Trophoblast cell (in vitro differentiated cells and primary cell): ENCODE results near the gene PTPRT.

ENCODE experiments used
- DNase-seq, 2 donors: peaks; one replicate each; pipeline ENCODE4 v3.0.0-alpha.2; 2016
- H2AFZ ChIP-seq: 2 replicates; pipeline ENCODE4 v1.6.1; 2013; ENCODE audit warnings: low read length, moderate library complexity, mild to moderate bottlenecking; ENCODE audit not compliant: insufficient read depth, poor library complexity
- H2AK5ac ChIP-seq: 2 replicates; pipeline ENCODE4 v1.6.1; 2013; ENCODE audit warnings: mild to moderate bottlenecking, low read length
- H2BK120ac ChIP-seq: 2 replicates; pipeline ENCODE4 v1.6.1; 2013; ENCODE audit warnings: low read length, mild to moderate bottlenecking, moderate library complexity; ENCODE audit not compliant: insufficient read depth, poor library complexity
- H2BK12ac ChIP-seq: 2 replicates; pipeline ENCODE4 v1.6.1; 2013; ENCODE audit warnings: mild to moderate bottlenecking, low read length, moderate library complexity
- H2BK5ac ChIP-seq: 2 replicates; pipeline ENCODE4 v1.6.1; 2013; ENCODE audit warnings: low read length, low read depth, moderate library complexity, mild to moderate bottlenecking; ENCODE audit not compliant: poor library complexity
- H3K14ac ChIP-seq: 2 replicates; pipeline ENCODE4 v1.6.1; 2013; ENCODE audit warnings: mild to moderate bottlenecking, low read length
- H3K18ac ChIP-seq: 2 replicates; pipeline ENCODE4 v1.6.1; 2013; ENCODE audit warnings: mild to moderate bottlenecking, low read length
- H3K23ac ChIP-seq: 2 replicates; pipeline ENCODE4 v1.6.1; 2013; ENCODE audit warnings: low read length
- H3K27ac ChIP-seq: 2 replicates; pipeline ENCODE4 v1.5.1; 2013; ENCODE audit warnings: low read depth, mild to moderate bottlenecking, inconsistent platforms, low read length, moderate library complexity
- H3K27me3 ChIP-seq: 2 replicates; pipeline ENCODE4 v1.6.1; 2013; ENCODE audit warnings: inconsistent platforms, mild to moderate bottlenecking, low read length, moderate library complexity; ENCODE audit not compliant: insufficient read depth
- H3K36me3 ChIP-seq, 2 experiments: 1 replicate in 1 of 2; 2 replicates in 1 of 2; pipeline ENCODE4 v1.6.1; 2013; ENCODE audit warnings: low read length in 2 of 2, mild to moderate bottlenecking in 2 of 2, moderate library complexity in 1 of 2; ENCODE audit not compliant: insufficient read depth in 2 of 2, control insufficient read depth in 1 of 2
- H3K4ac ChIP-seq: 2 replicates; pipeline ENCODE4 v1.6.1; 2013; ENCODE audit warnings: low read depth, mild to moderate bottlenecking, low read length, moderate library complexity
- H3K4me1 ChIP-seq, 2 experiments: 1 replicate in 1 of 2; 2 replicates in 1 of 2; pipeline ENCODE4 v1.6.1; 2013; ENCODE audit warnings: low read length in 2 of 2, mild to moderate bottlenecking in 2 of 2, moderate library complexity in 1 of 2; ENCODE audit not compliant: insufficient read depth in 2 of 2, control insufficient read depth in 1 of 2
- H3K4me2 ChIP-seq: 2 replicates; pipeline ENCODE4 v1.6.1; 2013; ENCODE audit warnings: inconsistent platforms, mild to moderate bottlenecking, low read length, moderate library complexity
- H3K4me3 ChIP-seq: 2 replicates; pipeline ENCODE4 v1.5.1; 2013; ENCODE audit warnings: mild to moderate bottlenecking, low read depth, low read length, inconsistent platforms
- H3K79me1 ChIP-seq: one replicate; pipeline ENCODE4 v1.6.1; 2013; ENCODE audit warnings: low read length
- H3K79me2 ChIP-seq: 2 replicates; pipeline ENCODE4 v1.6.1; 2013; ENCODE audit warnings: low read length, mild to moderate bottlenecking; ENCODE audit not compliant: control insufficient read depth, insufficient read depth, poor library complexity
- H3K9ac ChIP-seq: 2 replicates; pipeline ENCODE4 v1.6.1; 2013; ENCODE audit warnings: mild to moderate bottlenecking, low read length
- H3K9me3 ChIP-seq: 2 replicates; pipeline ENCODE4 v1.6.1; 2013; ENCODE audit warnings: low read depth, mild to moderate bottlenecking, control low read depth, inconsistent platforms, low read length; ENCODE audit not compliant: insufficient read depth
- H4K12ac ChIP-seq: 2 replicates; pipeline ENCODE4 v1.6.1; 2013; ENCODE audit warnings: low read depth, mild to moderate bottlenecking, low read length, moderate library complexity
- H4K8ac ChIP-seq: 2 replicates; pipeline ENCODE4 v1.6.1; 2013; ENCODE audit warnings: low read depth, mild to moderate bottlenecking, low read length, moderate library complexity
- H4K91ac ChIP-seq: one replicate; pipeline ENCODE4 v1.6.1; 2013; ENCODE audit warnings: low read depth, mild to moderate bottlenecking, low read length, moderate library complexity
- WGBS: extraction: QIAGEN DNeasy Blood & Tissue Kit; methylation state at CpG from one replicate; pipeline ENCODE4 v1.1.7; 2013; ENCODE audit warnings: missing lambda C conversion rate; ENCODE audit not compliant: insufficient read length, insufficient coverage; ENCODE audit errors: extremely low coverage; 5-methylcytosine and 5-hydroxymethylcytosine counted together

Gene PTPRT

DNA sequence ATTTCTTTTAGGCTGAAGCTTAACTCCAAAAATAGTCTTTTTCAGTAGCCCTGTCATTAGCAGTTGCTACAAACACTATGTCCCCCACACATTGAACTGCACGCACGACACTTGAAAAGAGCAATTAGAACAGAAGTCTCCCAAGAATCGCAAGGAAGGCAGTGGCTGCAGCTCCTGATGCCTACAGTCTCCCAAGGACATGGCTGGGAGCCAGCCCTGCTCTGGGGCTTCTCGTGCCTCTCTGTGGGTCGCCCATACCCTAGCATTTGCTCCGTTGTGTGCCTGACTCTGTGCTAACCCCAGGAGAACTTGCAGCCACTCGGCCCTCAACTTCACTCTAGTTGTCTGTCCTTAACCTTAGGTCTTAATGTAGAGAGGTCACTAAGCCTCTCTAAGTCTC, 454.2 kb downstream of the PTPRT start:
- Histone ChIP-seq H3K9ac (no peak overlapping the region), H3K4me3 (no peak overlapping the region), H4K91ac (no peak overlapping the region), H2BK120ac (no peak overlapping the region), H3K23ac (no peak overlapping the region), H3K36me3 (no peaks in the 10 kb centered on the region), H3K27me3 (no peaks in the 10 kb centered on the region), H4K12ac (no peak overlapping the region), H2AK5ac (no peak overlapping the region), H3K4me1 (no peaks in the 10 kb centered on the region), H3K4ac (no peak overlapping the region), H3K18ac (no peak overlapping the region), H3K9me3 (peaks cover 2% of the 10 kb centered on the region), H3K79me2 (no peaks in the 10 kb centered on the region), H4K8ac (no peak overlapping the region), H3K14ac (no peak overlapping the region), H3K4me2 (no peak overlapping the region), H2BK12ac (no peak overlapping the region), H3K27ac (no peak overlapping the region), H2AFZ (no peak overlapping the region), H3K79me1 (no peaks in the 10 kb centered on the region), H2BK5ac (no peak overlapping the region)
- DNase-seq: no peak
- WGBS: no CpG with 5 or more reads among the region's 7 CpGs

DNA sequence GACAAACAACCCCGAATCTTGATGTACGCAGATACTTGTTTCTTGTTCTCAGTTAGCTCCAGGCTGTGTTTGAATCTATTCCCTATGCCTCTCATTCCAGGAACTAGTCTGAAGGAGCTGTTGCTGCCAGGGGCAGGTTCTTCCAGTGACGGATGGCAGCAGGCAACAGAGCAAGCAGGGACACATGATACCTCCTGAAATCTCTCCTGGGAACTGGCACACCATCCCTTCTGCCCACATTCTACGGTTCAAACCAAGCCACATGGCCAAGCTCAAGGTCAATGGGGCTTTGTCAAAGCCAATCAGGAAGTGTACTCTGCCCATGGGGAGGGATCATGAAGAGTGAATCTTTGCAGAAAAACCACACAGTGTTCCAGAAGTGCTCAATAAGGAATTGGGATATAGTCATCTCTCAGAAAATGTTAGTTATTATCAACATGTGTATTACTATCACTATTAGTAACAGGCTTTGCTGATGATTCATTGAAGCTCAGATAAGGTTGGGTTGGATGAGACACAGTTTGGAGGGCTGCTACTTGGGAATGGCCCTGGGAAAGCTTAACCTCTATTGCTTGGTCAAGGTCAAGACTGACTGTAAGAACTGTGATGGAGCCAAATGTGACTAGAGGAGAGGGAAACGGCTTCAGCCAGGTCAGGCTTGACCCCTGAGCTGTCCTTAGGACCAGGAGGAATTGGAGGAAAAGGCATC, 454.9 kb downstream of the PTPRT start:
- Histone ChIP-seq H3K9me3 (peaks cover 2% of the 10 kb centered on the region), H3K23ac (no peak overlapping the region), H3K9ac (no peak overlapping the region), H3K18ac (no peak overlapping the region), H3K27ac (no peak overlapping the region), H3K4ac (no peak overlapping the region), H3K36me3 (no peaks in the 10 kb centered on the region), H2BK12ac (no peak overlapping the region), H3K79me2 (no peaks in the 10 kb centered on the region), H4K12ac (no peak overlapping the region), H2BK120ac (no peak overlapping the region), H2AK5ac (no peak overlapping the region), H3K4me1 (no peaks in the 10 kb centered on the region), H4K91ac (no peak overlapping the region), H3K4me2 (no peak overlapping the region), H3K4me3 (no peak overlapping the region), H3K79me1 (no peaks in the 10 kb centered on the region), H2AFZ (no peak overlapping the region), H3K27me3 (no peaks in the 10 kb centered on the region), H2BK5ac (no peak overlapping the region), H3K14ac (no peak overlapping the region), H4K8ac (no peak overlapping the region)
- no CpG with 5 or more reads among the region's 5 CpGs for WGBS
- DNase-seq: no peak

DNA sequence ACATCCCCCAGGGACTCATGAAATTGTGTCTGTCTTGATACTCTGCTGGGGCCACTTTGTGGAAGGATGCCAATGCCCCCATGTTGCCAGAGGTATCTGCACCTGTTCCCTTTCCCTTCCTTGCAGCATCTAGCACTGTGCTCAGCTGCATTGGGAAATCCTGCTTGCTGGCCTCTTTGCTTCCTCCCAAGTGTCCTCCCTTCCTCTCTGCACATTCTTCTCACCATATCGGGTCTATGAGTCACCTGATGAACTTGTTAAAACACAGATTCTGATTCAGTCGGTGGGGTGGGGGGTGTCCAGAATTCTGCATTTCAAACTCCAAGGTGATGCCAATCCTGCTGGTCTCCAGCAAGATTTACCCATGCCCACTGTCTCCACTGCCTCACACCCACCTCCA, 467.8 kb downstream of the PTPRT start:
- no CpG with 5 or more reads among the region's 2 CpGs for WGBS
- H3K4me1 ChIP-seq: no peaks in the 10 kb centered on the region
- H3K9ac ChIP-seq: no peak overlapping the region
- H2AFZ ChIP-seq: no peak overlapping the region
- H3K4ac ChIP-seq: no peak overlapping the region
- H2BK12ac ChIP-seq: no peak overlapping the region
- H2BK120ac ChIP-seq: no peak overlapping the region
- H2BK5ac ChIP-seq: no peak overlapping the region
- no peak overlapping the region for H3K23ac ChIP-seq
- H4K91ac ChIP-seq: no peak overlapping the region
- H3K36me3 ChIP-seq: no peaks in the 10 kb centered on the region
- no peak overlapping the region for H3K4me3 ChIP-seq
- H3K4me2 ChIP-seq: no peak overlapping the region
- no peak overlapping the region for H4K12ac ChIP-seq
- H3K79me1 ChIP-seq: no peaks in the 10 kb centered on the region
- H3K27me3 ChIP-seq: no peaks in the 10 kb centered on the region
- no peak overlapping the region for H2AK5ac ChIP-seq
- no peak overlapping the region for H4K8ac ChIP-seq
- no peak overlapping the region for H3K27ac ChIP-seq
- no peak overlapping the region for H3K14ac ChIP-seq
- no peak overlapping the region for H3K18ac ChIP-seq
- no peak for DNase-seq
- H3K9me3 ChIP-seq: peaks cover 3% of the 10 kb centered on the region
- no peaks in the 10 kb centered on the region for H3K79me2 ChIP-seq

DNA sequence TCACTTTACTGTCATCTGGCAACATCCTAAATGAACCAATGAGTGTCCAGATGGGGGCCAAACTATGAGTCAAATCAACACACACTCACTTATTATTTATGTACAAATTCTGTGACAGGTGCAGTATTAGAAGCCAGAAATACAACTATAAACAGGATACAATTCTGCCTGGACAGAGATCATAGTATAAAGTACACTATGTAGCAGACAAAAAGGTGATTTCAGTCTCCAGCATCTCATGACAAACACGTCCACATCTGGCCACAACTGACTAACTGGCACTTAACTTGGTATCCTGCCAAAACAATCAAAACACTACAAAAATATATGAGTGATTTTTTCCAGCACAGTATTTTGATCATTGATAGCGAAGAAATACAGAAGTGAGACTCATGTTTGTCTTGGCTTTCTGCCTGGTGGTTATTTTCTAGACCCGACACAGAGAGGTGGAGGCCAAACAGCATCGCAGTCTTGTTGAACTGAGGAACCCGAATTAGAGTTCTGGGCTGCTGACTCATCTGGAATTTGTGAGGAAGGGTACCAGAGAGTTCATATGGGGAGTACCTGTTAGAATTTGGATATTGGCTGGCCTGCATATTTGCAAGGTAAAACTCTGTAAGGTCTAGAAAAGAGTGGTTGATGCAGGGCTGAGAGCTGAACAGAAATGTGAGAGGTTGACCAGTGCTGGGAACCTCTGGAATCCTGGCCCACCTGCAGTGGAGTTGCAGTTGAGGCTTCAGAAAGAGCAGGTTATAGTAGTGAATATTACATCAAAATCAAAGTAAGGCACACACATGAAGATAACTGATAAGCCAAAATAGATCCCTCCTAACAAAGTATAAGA, 475.2 kb downstream of the PTPRT start:
- Histone ChIP-seq H3K9me3 (peaks cover 9% of the 10 kb centered on the region), H3K9ac (no peak overlapping the region), H3K14ac (no peak overlapping the region), H3K4me2 (no peak overlapping the region), H3K4me3 (no peak overlapping the region), H3K23ac (no peak overlapping the region), H2BK12ac (no peak overlapping the region), H3K27ac (no peak overlapping the region), H3K4me1 (no peaks in the 10 kb centered on the region), H3K79me1 (no peaks in the 10 kb centered on the region), H3K27me3 (no peaks in the 10 kb centered on the region), H3K79me2 (no peaks in the 10 kb centered on the region), H3K18ac (no peak overlapping the region), H2BK5ac (no peak overlapping the region), H4K8ac (no peak overlapping the region), H2AK5ac (no peak overlapping the region), H3K36me3 (no peaks in the 10 kb centered on the region), H4K12ac (no peak overlapping the region), H4K91ac (no peak overlapping the region), H2BK120ac (no peak overlapping the region), H2AFZ (no peak overlapping the region), H3K4ac (no peak overlapping the region)
- no peak for DNase-seq
- WGBS: no CpG with 5 or more reads among the region's 5 CpGs
